Spleen (tissue), 11 donors: ENCODE results near the gene FGF14. TPM values are rescaled to one million over a fixed set of nuclear protein-coding genes. Genes with fewer than 3 reads are reported as not detected.

Source experiments
- DNase-seq: peaks from one replicate; pipeline ENCODE4 v3.0.0-alpha.2; 2020
- H3K27ac ChIP-seq, 8 donors: fragments of 200-600 bp; sonication (generic) in 7 of 8; 1 replicate in 4 of 8; 2 replicates in 4 of 8; pipeline versions ENCODE4 v1.5.0 to v1.8.0; 2016 to 2021; ENCODE audit warnings: inconsistent platforms in 4 of 8, mild to moderate bottlenecking in 4 of 8, moderate library complexity in 1 of 8
- H3K27me3 ChIP-seq, 7 donors: fragments of 200-600 bp; sonication (generic) in 6 of 7; replicated peaks in 1 of 7; 1 replicate in 4 of 7; 2 replicates in 3 of 7; pipeline versions ENCODE4 v1.5.0 to v1.8.0; 2016 to 2021; ENCODE audit warnings: inconsistent platforms in 3 of 7, mild to moderate bottlenecking in 1 of 7
- H3K36me3 ChIP-seq, 6 donors: fragments of 200-600 bp; sonication (generic) in 5 of 6; 1 replicate in 4 of 6; 2 replicates in 2 of 6; pipeline versions ENCODE4 v1.5.0 to v1.8.0; 2016 to 2021; ENCODE audit warnings: inconsistent platforms in 2 of 6
- H3K4me1 ChIP-seq, 6 donors: fragments of 200-600 bp; sonication (generic) in 5 of 6; 1 replicate in 3 of 6; 2 replicates in 3 of 6; pipeline versions ENCODE4 v1.5.0 to v1.8.0; 2016 to 2021; ENCODE audit warnings: inconsistent platforms in 3 of 6
- H3K4me3 ChIP-seq, 8 donors: fragments of 200-600 bp; sonication (generic) in 7 of 8; 1 replicate in 4 of 8; 2 replicates in 4 of 8; pipeline versions ENCODE4 v1.5.0 to v1.8.0; 2016 to 2021; ENCODE audit warnings: inconsistent platforms in 4 of 8, mild to moderate bottlenecking in 4 of 8, moderate library complexity in 2 of 8
- H3K9me3 ChIP-seq, 8 donors: fragments of 200-600 bp; sonication (generic) in 7 of 8; 1 replicate in 4 of 8; 2 replicates in 4 of 8; pipeline versions ENCODE4 v1.5.0 to v1.8.0; 2016 to 2021; ENCODE audit warnings: inconsistent platforms in 4 of 8
- POLR2A ChIP-seq, 3 donors: fragments of 450-650 bp; IDR thresholded peaks; one replicate each; pipeline ENCODE4 v1.5.1; 2017; ENCODE audit warnings: antibody characterized with exemption in 3 of 3, mild to moderate bottlenecking in 1 of 3
- POLR2AphosphoS5 ChIP-seq, 3 donors: sonication (generic); formaldehyde crosslinking; IDR thresholded peaks; one replicate each; pipeline ENCODE4 v1.5.1; 2017; ENCODE audit warnings: antibody characterized with exemption in 3 of 3
- WGBS, 5 donors: extraction: QIAGEN DNeasy Blood & Tissue Kit in 3 of 5; methylation state at CpG; one replicate each; pipeline versions ENCODE4 v1.1.5 to v1.1.7; 2013 to 2018; 5-methylcytosine and 5-hydroxymethylcytosine counted together
- intact Hi-C: fragments of 100-400 bp; cut with DNase I; formaldehyde crosslinking; loops from one replicate; pipeline ENCODE4 v1.15.0; 2023; ENCODE audit warnings: low total_unique reads
- polyA plus RNA-seq, 3 donors: library from polyadenylated mRNA; stranded (reverse); fragments of 200-250 nt; gene quantifications; one replicate each; pipeline ENCODE4 v1.2.1, GENCODE V29; 2013
- total RNA-seq, 7 donors: library from RNA; depleted of rRNA in 3 of 7; stranded (reverse); fragments of >200 nt in 3 of 7; fragmentation: NEBNext Ultra II Directional in 4 of 7; extraction: Animal tissue kit (Norgen Biotek cat#: 25700) in 4 of 7; gene quantifications; one replicate each; pipeline versions ENCODE4 v1.1.0 to v1.2.1, GENCODE V29; 2016 to 2021
- TF ChIP-seq, protein P1 (sequence below), 11 experiments: fragments of 200-600 bp in 7 of 11; fragments of 450-650 bp in 4 of 11; sonication (generic) in 4 of 11; IDR thresholded peaks in 8 of 11; conservative IDR thresholded peaks in 3 of 11; 1 replicate in 7 of 11; 2 replicates in 4 of 11; pipeline versions ENCODE4 v1.4.0 to v1.8.0; 2016 to 2021; ENCODE audit warnings: antibody characterized with exemption in 11 of 11, inconsistent platforms in 4 of 11, mild to moderate bottlenecking in 1 of 11
- donor health status: healthy with polysubstance abuse.
- donor health status: DM: no; HTN: no; CAD: no; lungs with moderate emphysema.
- donor health status: DM: no; HTN: no; CAD: no.
- donor health status: Bipolar disorder and iron deficiency.
- donor health status: healthy.
- donor health status: DM: no; HTN: no; CAD: no.
- donor health status: DM: yes; HTN: yes; CAD: no.

Gene FGF14
- total and polyA plus RNA-seq, 10 donors = 0.03 to 1.1 (median 0.05) TPM; not detected in 3

DNA sequence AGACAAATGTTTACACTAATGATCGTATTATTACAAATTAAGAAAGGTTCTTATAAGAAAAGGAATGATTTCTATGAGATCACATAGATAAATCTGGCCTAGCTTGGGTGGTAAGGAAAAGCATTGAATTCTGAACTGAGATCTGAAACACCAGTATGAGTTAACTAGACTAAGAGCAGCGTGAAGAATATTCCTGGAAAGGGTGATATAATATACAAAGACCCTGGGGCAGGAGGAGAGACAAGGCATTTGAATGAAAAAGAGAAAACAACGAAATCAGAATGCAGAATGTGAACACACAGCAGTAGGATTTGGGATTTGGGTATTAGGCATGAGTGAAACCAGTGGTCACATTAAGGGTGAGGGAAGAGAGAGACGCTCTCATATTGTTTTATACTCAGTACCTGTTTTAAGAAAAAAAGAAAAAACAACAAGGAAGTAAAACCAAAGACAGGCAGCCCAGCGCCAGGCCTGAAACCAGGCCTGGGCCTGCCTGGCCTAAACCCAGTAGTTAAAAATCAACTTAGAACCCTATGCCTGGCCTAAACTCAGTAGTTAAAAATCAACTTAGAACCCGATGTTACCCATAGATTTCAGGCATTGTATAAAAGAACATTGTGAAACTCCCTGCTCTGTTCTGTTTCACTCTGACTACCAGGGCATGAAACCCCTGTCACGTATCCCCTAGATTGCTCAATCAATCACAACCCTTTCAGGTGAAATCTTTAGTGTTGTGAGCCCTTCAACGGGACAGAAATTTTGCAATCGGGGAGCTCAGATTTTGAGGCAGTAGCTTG lies 662.3 kb downstream of the FGF14 start:
- Histone ChIP-seq H3K9me3 (no peaks in the 10 kb centered on the region), H3K27ac (no peak overlapping the region), H3K4me1 (no peaks in the 10 kb centered on the region), H3K4me3 (no peak overlapping the region), H3K27me3 (no peaks in the 10 kb centered on the region), H3K36me3 (no peaks in the 10 kb centered on the region)
- no peak for DNase-seq
- WGBS, 5 donors = 77 to 86% (median 78%) methylated on average over 9 of the region's 9 CpGs
- intact Hi-C loops = no loop called here
- TF ChIP-seq POLR2AphosphoS5 (IDR thresholded peaks at IDR 0.05) = no peak
- TF ChIP-seq, protein P1, sequence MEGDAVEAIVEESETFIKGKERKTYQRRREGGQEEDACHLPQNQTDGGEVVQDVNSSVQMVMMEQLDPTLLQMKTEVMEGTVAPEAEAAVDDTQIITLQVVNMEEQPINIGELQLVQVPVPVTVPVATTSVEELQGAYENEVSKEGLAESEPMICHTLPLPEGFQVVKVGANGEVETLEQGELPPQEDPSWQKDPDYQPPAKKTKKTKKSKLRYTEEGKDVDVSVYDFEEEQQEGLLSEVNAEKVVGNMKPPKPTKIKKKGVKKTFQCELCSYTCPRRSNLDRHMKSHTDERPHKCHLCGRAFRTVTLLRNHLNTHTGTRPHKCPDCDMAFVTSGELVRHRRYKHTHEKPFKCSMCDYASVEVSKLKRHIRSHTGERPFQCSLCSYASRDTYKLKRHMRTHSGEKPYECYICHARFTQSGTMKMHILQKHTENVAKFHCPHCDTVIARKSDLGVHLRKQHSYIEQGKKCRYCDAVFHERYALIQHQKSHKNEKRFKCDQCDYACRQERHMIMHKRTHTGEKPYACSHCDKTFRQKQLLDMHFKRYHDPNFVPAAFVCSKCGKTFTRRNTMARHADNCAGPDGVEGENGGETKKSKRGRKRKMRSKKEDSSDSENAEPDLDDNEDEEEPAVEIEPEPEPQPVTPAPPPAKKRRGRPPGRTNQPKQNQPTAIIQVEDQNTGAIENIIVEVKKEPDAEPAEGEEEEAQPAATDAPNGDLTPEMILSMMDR (IDR thresholded peaks at IDR 0.05 in 8 of 11, conservative IDR thresholded peaks at IDR 0.05 in 3 of 11) = no peak
- TF ChIP-seq POLR2A (IDR thresholded peaks at IDR 0.05) = no peak

DNA sequence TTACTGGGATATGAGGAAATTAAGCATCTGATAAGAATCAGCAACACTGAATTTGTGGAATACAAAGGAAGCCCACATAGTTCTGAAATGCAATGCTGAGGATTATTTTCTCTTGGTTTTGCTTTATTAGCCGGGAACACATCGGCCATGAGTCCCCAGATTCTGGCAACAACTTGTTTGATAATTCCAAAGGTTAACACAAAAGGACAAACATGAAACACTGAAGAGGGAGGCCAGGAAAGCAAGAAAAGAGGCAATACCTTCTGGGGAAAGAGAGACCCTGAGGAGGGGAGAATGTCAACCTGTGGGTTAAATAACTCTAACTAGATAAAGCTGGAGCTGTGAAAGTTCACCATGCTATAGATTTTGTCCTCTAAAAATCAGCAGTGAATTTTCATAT lies 663.5 kb downstream of the FGF14 start:
- H3K27ac ChIP-seq = no peak overlapping the region
- no peaks in the 10 kb centered on the region for H3K36me3 ChIP-seq
- DNase-seq = no peak
- no peak overlapping the region for H3K4me3 ChIP-seq
- 77 to 92% (median 86%) methylated on average over 2 of the region's 2 CpGs for WGBS, 5 donors
- no peaks in the 10 kb centered on the region for H3K27me3 ChIP-seq
- intact Hi-C loops = no loop called here
- no peaks in the 10 kb centered on the region for H3K9me3 ChIP-seq
- TF ChIP-seq, protein P1 (IDR thresholded peaks at IDR 0.05 in 8 of 11, conservative IDR thresholded peaks at IDR 0.05 in 3 of 11) = no peak
- TF ChIP-seq POLR2A (IDR thresholded peaks at IDR 0.05) (no peak), POLR2AphosphoS5 (IDR thresholded peaks at IDR 0.05) (no peak)
- no peaks in the 10 kb centered on the region for H3K4me1 ChIP-seq

DNA sequence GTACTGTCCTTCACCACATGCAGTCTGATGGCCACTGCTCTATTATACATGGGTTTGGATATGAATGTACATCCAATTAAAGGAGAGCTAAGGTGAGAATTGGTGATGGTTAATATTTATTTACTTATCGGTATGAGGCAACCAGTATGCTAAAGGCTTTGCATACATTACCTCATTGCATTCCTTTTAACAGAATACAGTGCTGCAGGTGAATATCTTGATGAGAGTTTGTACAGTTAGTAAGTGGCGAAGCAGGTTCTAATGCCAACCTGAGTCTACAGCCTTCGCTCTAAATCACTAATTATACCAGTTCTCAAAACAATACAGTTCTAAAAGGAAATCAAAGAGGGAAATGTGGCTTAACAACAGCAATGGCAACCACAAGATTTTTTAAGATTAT lies 665.3 kb downstream of the FGF14 start:
- TF ChIP-seq, protein P1 (IDR thresholded peaks at IDR 0.05 in 8 of 11, conservative IDR thresholded peaks at IDR 0.05 in 3 of 11) = no peak
- TF ChIP-seq POLR2AphosphoS5 (IDR thresholded peaks at IDR 0.05) (no peak), POLR2A (IDR thresholded peaks at IDR 0.05) (no peak)
- no peak for DNase-seq
- no peaks in the 10 kb centered on the region for H3K36me3 ChIP-seq
- H3K4me1 ChIP-seq = no peaks in the 10 kb centered on the region
- H3K9me3 ChIP-seq = no peaks in the 10 kb centered on the region
- 59 to 65% (median 62%) methylated on average over 3 of the region's 3 CpGs for WGBS, 5 donors
- H3K27me3 ChIP-seq = no peaks in the 10 kb centered on the region
- H3K27ac ChIP-seq = no peak overlapping the region
- no peak overlapping the region for H3K4me3 ChIP-seq
- intact Hi-C loops = no loop called here

DNA sequence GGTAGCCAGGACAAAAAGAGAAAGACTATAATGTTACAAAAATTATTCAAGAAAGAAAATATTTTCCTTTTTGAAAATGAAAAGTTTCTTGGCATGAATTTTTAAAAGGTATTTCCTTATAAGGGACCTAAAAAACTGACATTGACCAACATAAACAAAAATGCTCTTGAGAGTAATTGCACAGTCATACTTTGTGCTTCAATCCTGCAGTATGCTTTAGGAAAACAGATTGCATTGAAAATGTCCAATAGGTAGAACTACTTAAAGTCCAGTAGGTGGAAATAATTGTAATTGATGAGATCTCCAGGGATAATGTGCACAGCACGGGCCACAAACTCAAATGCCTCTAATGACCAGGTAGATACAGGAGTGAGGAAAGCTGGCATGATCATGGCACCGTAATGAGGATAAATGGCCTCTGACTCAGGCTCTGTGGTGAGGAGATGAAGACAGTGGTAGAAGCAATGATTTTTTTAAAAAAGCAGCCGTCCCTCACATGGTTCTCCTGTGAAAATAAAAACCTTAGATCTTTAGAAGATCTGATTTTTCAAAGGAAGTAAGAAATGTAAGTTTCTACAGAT lies 671.3 kb downstream of the FGF14 start:
- H3K36me3 ChIP-seq = no peaks in the 10 kb centered on the region
- TF ChIP-seq, protein P1 (IDR thresholded peaks at IDR 0.05 in 8 of 11, conservative IDR thresholded peaks at IDR 0.05 in 3 of 11) = no peak
- TF ChIP-seq POLR2AphosphoS5 (IDR thresholded peaks at IDR 0.05) (no peak), POLR2A (IDR thresholded peaks at IDR 0.05) (no peak)
- H3K27me3 ChIP-seq = no peaks in the 10 kb centered on the region
- H3K9me3 ChIP-seq = no peaks in the 10 kb centered on the region
- no peak for DNase-seq
- no peak overlapping the region for H3K4me3 ChIP-seq
- H3K4me1 ChIP-seq = no peaks in the 10 kb centered on the region
- intact Hi-C loops = no loop called here
- H3K27ac ChIP-seq = no peak overlapping the region
- WGBS, 5 donors = 72 to 91% (median 77%) methylated on average over 3 of the region's 3 CpGs
